GM12892 (cell line): ENCODE data around the gene SLC2A2.

Source experiments
- POLR2AphosphoS5 ChIP-seq: IDR thresholded peaks from 2 replicates; pipeline ENCODE4 v1.6.1; 2011; ENCODE audit warnings: low read depth, low read length, control low read depth
- TAF1 ChIP-seq: IDR thresholded peaks from 2 replicates; pipeline ENCODE4 v1.6.1; 2011; ENCODE audit warnings: low read depth, mild to moderate bottlenecking, control low read depth, low read length, borderline replicate concordance

DNA sequence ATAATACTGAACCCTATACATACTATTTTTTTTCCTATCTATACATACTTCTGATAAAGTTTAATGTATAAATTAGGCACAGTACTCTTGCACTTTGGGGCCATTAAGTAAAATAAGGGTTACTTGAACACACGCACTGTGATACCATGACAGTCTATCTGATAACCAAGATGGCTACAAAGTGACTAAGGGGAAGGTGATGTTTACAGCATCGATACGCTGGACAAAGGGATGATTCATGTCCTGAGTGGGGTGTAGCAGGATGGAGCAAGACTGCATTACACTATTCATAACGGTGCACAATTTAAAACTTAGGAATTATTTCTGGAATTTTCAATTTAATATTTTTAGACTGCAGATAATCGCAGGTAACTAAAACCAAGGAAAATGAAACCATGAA lies 30.0 kb upstream of the SLC2A2 start:
- 0 out of 2 replicates have a peak, but pooled peaks have one; percentile 1 for TF ChIP-seq POLR2AphosphoS5
- no peak for TF ChIP-seq TAF1
